H1 (cell line): ENCODE results near the gene DCK. TPM values are rescaled to one million over a fixed set of nuclear protein-coding genes. Genes with fewer than 3 reads are reported as not detected.

Experiments used
- CTCF ChIA-PET: fragments of 300-600 bp; sonication (Branson Sonifier 250); formaldehyde crosslinking; loops from one replicate; lab custom pipeline; 2021; ENCODE audit not compliant: partially characterized antibody; lab: Charles Lee
- POLR2A ChIA-PET: fragments of 300-600 bp; sonication (Branson Sonifier 250); formaldehyde crosslinking; loops from one replicate; lab custom pipeline; 2021; ENCODE audit warnings: inconsistent platforms; ENCODE audit not compliant: partially characterized antibody; lab: Charles Lee
- DNase-seq, 2 experiments: peaks; one replicate each; pipeline versions ENCODE4 v3.0.0 to v3.0.0-alpha.2; 2010 to 2022; ENCODE audit warnings: low spot score in 2 of 2, low read depth in 1 of 2, mixed read lengths in 1 of 2
- FAIRE-seq: peaks from 2 replicates; lab custom pipeline; 2011; peaks lifted over from hg19 to GRCh38; lab: Jason Lieb, UNC
- H2AFZ ChIP-seq: 2 replicates; pipeline ENCODE4 v1.8.1; 2012; ENCODE audit warnings: low read length, inconsistent platforms
- H2AK5ac ChIP-seq: 2 replicates; pipeline ENCODE4 v1.6.1; 2013; ENCODE audit warnings: low read depth, low read length
- H2BK120ac ChIP-seq: replicated peaks from 2 replicates; pipeline ENCODE3; 2013; ENCODE audit warnings: low read depth, low read length, inconsistent platforms
- H2BK12ac ChIP-seq: 2 replicates; pipeline ENCODE4 v1.6.1; 2013; ENCODE audit warnings: low read depth, low read length
- H2BK15ac ChIP-seq: 2 replicates; pipeline ENCODE4 v1.6.1; 2013; ENCODE audit warnings: low read length
- H2BK20ac ChIP-seq: 2 replicates; pipeline ENCODE4 v1.6.1; 2013; ENCODE audit warnings: low read length
- H2BK5ac ChIP-seq: 2 replicates; pipeline ENCODE4 v1.6.1; 2013; ENCODE audit warnings: low read depth, low read length
- H3K14ac ChIP-seq: 2 replicates; pipeline ENCODE4 v1.6.1; 2013; ENCODE audit warnings: inconsistent platforms; ENCODE audit not compliant: insufficient read length
- H3K18ac ChIP-seq: 2 replicates; pipeline ENCODE4 v1.6.1; 2013; ENCODE audit warnings: low read length; ENCODE audit errors: extremely low read depth
- H3K23ac ChIP-seq: 2 replicates; pipeline ENCODE4 v1.6.1; 2013; ENCODE audit warnings: inconsistent platforms; ENCODE audit not compliant: insufficient read length
- H3K23me2 ChIP-seq: 2 replicates; pipeline ENCODE4 v1.6.1; 2013; ENCODE audit warnings: low read depth, low read length
- H3K27ac ChIP-seq: 2 replicates; pipeline ENCODE4 v1.6.1; 2011; ENCODE audit warnings: low read depth, low read length, inconsistent platforms
- H3K27me3 ChIP-seq, 4 experiments: replicated peaks in 1 of 4; 1 replicate in 1 of 4; 2 replicates in 3 of 4; pipeline versions ENCODE4 v1.6.1 to v1.8.1; 2011 to 2013; ENCODE audit warnings: low read length in 3 of 4, mild to moderate bottlenecking in 3 of 4, inconsistent platforms in 2 of 4, mixed read lengths in 2 of 4, moderate library complexity in 1 of 4; ENCODE audit not compliant: control insufficient read depth in 3 of 4, insufficient read depth in 3 of 4; ENCODE audit errors: extremely low read depth in 1 of 4
- H3K36me3 ChIP-seq, 4 experiments: 2 replicates each; pipeline versions ENCODE4 v1.6.1 to v1.8.1; 2011 to 2013; ENCODE audit warnings: mild to moderate bottlenecking in 4 of 4, low read length in 3 of 4, moderate library complexity in 2 of 4, control low read depth in 1 of 4, inconsistent platforms in 1 of 4; ENCODE audit not compliant: insufficient read depth in 4 of 4, control insufficient read depth in 2 of 4
- H3K4ac ChIP-seq: replicated peaks from 2 replicates; pipeline ENCODE3; 2013; ENCODE audit warnings: low read length, low read depth, mixed read lengths, inconsistent platforms; ENCODE audit not compliant: insufficient read length
- H3K4me1 ChIP-seq, 4 experiments: replicated peaks in 1 of 4; 1 replicate in 1 of 4; 2 replicates in 3 of 4; pipeline versions ENCODE4 v1.6.1 to v1.8.1; 2011 to 2013; ENCODE audit warnings: low read length in 3 of 4, inconsistent platforms in 2 of 4, mixed read lengths in 1 of 4; ENCODE audit not compliant: insufficient read depth in 4 of 4, control insufficient read depth in 3 of 4
- H3K4me2 ChIP-seq, 2 experiments: 2 replicates each; pipeline versions ENCODE4 v1.6.1 to v1.8.1; 2011 to 2013; ENCODE audit warnings: low read depth in 2 of 2, low read length in 2 of 2, control low read depth in 1 of 2, inconsistent platforms in 1 of 2, mild to moderate bottlenecking in 1 of 2; ENCODE audit not compliant: insufficient read depth in 1 of 2
- H3K4me3 ChIP-seq, 4 experiments: fragments of 200-600, 300-600 bp in 1 of 4; sonication (generic), shearing (Covaris generic), sonication (Bioruptor Twin) in 1 of 4; 2 replicates each; pipeline versions ENCODE4 v1.5.1 to v1.8.1; 2011 to 2016; ENCODE audit warnings: low read length in 4 of 4, low read depth in 3 of 4, control low read depth in 2 of 4, inconsistent platforms in 2 of 4, mild to moderate bottlenecking in 2 of 4, mixed read lengths in 1 of 4, moderate library complexity in 1 of 4; ENCODE audit not compliant: insufficient read depth in 2 of 4; ENCODE audit errors: extremely low read depth in 1 of 4
- H3K56ac ChIP-seq: replicated peaks from 2 replicates; pipeline ENCODE3; 2013; ENCODE audit warnings: low read depth, mild to moderate bottlenecking, mixed read lengths, low read length, inconsistent platforms; ENCODE audit not compliant: insufficient read length
- H3K79me1 ChIP-seq: 2 replicates; pipeline ENCODE4 v1.6.1; 2013; ENCODE audit warnings: low read depth, low read length, control low read depth
- H3K79me2 ChIP-seq, 2 experiments: 2 replicates each; pipeline versions ENCODE4 v1.6.1 to v1.8.1; 2012 to 2013; ENCODE audit warnings: low read length in 2 of 2, mild to moderate bottlenecking in 2 of 2, inconsistent platforms in 1 of 2; ENCODE audit not compliant: insufficient read depth in 2 of 2, control insufficient read depth in 1 of 2
- H3K9ac ChIP-seq, 4 experiments: replicated peaks in 1 of 4; 1 replicate in 1 of 4; 2 replicates in 3 of 4; pipeline versions ENCODE4 v1.6.1 to v1.8.1; 2011 to 2013; ENCODE audit warnings: low read depth in 3 of 4, low read length in 3 of 4, control low read depth in 2 of 4, mild to moderate bottlenecking in 2 of 4, moderate library complexity in 2 of 4, inconsistent platforms in 1 of 4; ENCODE audit errors: extremely low read depth in 1 of 4
- H3K9me3 ChIP-seq, 2 experiments: 2 replicates each; pipeline versions ENCODE4 v1.6.1 to v1.8.1; 2012 to 2013; ENCODE audit warnings: mild to moderate bottlenecking in 2 of 2, moderate library complexity in 2 of 2, control low read depth in 1 of 2, inconsistent platforms in 1 of 2, low read depth in 1 of 2, low read length in 1 of 2, mixed read lengths in 1 of 2; ENCODE audit not compliant: insufficient read depth in 2 of 2
- H4K20me1 ChIP-seq, 2 experiments: replicated peaks in 1 of 2; 2 replicates each; pipeline versions ENCODE3 to v1.8.1; 2011 to 2013; ENCODE audit warnings: inconsistent platforms in 2 of 2, low read length in 2 of 2, mild to moderate bottlenecking in 1 of 2; ENCODE audit not compliant: insufficient read depth in 2 of 2, control insufficient read depth in 1 of 2
- H4K5ac ChIP-seq: 2 replicates; pipeline ENCODE4 v1.6.1; 2013; ENCODE audit warnings: low read length, low read depth, mixed read lengths, inconsistent platforms; ENCODE audit not compliant: insufficient read length
- H4K8ac ChIP-seq: 2 replicates; pipeline ENCODE4 v1.8.0; 2013; ENCODE audit warnings: mild to moderate bottlenecking, moderate library complexity, low read length, inconsistent platforms; ENCODE audit not compliant: insufficient read depth; ENCODE audit errors: extremely low read depth
- H4K91ac ChIP-seq: replicated peaks from 2 replicates; pipeline ENCODE3; 2013; ENCODE audit warnings: low read length, mixed read lengths, inconsistent platforms; ENCODE audit not compliant: insufficient read length
- ASH2L ChIP-seq: fragments of 200-600, 300-600 bp; sonication (generic); IDR thresholded peaks from one replicate; pipeline ENCODE4 v1.7.1; 2017; ENCODE audit warnings: low read length
- BRCA1 ChIP-seq: IDR thresholded peaks from 2 replicates; pipeline ENCODE4 v1.6.1; 2012; ENCODE audit warnings: low read depth, low read length, improper control_type of control experiment
- CHD1 ChIP-seq: IDR thresholded peaks from 2 replicates; pipeline ENCODE4 v1.6.1; 2012; ENCODE audit warnings: low read depth, low read length, improper control_type of control experiment
- GTF2F1 ChIP-seq: IDR thresholded peaks from 2 replicates; pipeline ENCODE4 v1.6.1; 2012; ENCODE audit warnings: low read depth, low read length, improper control_type of control experiment, borderline replicate concordance
- HDAC6 ChIP-seq: IDR thresholded peaks from one replicate; pipeline ENCODE4 v1.7.1; 2012; ENCODE audit warnings: low read depth, mild to moderate bottlenecking, inconsistent platforms, low read length, moderate library complexity
- KDM1A ChIP-seq: fragments of 200-600, 300-600 bp; sonication (generic); IDR thresholded peaks from 2 replicates; pipeline ENCODE4 v1.7.1; 2016; ENCODE audit warnings: mild to moderate bottlenecking, low read length, borderline replicate concordance
- POLR2A ChIP-seq, 2 experiments: IDR thresholded peaks; 1 replicate in 1 of 2; 2 replicates in 1 of 2; pipeline ENCODE4 v1.6.1; 2011; ENCODE audit warnings: low read depth in 2 of 2, low read length in 2 of 2, mild to moderate bottlenecking in 2 of 2; ENCODE audit errors: control extremely low read depth in 1 of 2
- RBBP5 ChIP-seq: IDR thresholded peaks from 2 replicates; pipeline ENCODE4 v1.7.1; 2012; ENCODE audit warnings: low read depth, mild to moderate bottlenecking, inconsistent platforms, low read length, moderate library complexity, borderline replicate concordance
- ZNF274 ChIP-seq: IDR thresholded peaks from 2 replicates; pipeline ENCODE4 v1.7.0; 2012; ENCODE audit warnings: low read length, borderline replicate concordance; ENCODE audit errors: extremely low read depth
- polyA plus RNA-seq, 7 experiments: library from polyadenylated mRNA; depleted of rRNA in 3 of 7; stranded (reverse) in 5 of 7; unstranded in 2 of 7; fragments of >200 nt in 5 of 7; fragments of 200-250 nt in 2 of 7; gene quantifications; 1 replicate in 5 of 7; 2 replicates in 1 of 7; 4 replicates in 1 of 7; pipeline versions ENCODE4 v1.2.1 to v1.2.3, GENCODE V29; 2011 to 2013; ENCODE audit warnings: missing spikeins in 2 of 7, mixed read lengths in 2 of 7
- total RNA-seq: library from RNA; stranded (reverse); fragmentation: NEBNext Ultra II Directional; extraction: Animal tissue kit (Norgen Biotek cat#: 25700); gene quantifications from 2 replicates; pipeline ENCODE4 v1.2.1, GENCODE V29; 2021
- TF ChIP-seq, protein P1 (sequence below), 3 experiments: IDR thresholded peaks; 1 replicate in 2 of 3; 2 replicates in 1 of 3; pipeline versions ENCODE4 v1.5.1 to v1.6.1; 2011; ENCODE audit warnings: low read length in 3 of 3, mild to moderate bottlenecking in 3 of 3, inconsistent platforms in 2 of 3, low read depth in 1 of 3, moderate library complexity in 1 of 3; ENCODE audit not compliant: insufficient read depth in 1 of 3; ENCODE audit errors: control extremely low read depth in 1 of 3
- TF ChIP-seq, protein P2 (sequence below): IDR thresholded peaks from 2 replicates; pipeline ENCODE4 v1.6.1; 2011; ENCODE audit warnings: low read length, improper control_type of control experiment
- TF ChIP-seq, protein P3 (sequence below): IDR thresholded peaks from 2 replicates; pipeline ENCODE4 v1.6.1; 2012; ENCODE audit warnings: inconsistent platforms

DCK gene
- total and polyA plus RNA-seq, 2 of the 8 experiments (the other 6 are each of a cell fraction or from before 2014, with no cell fraction given) = 4.8 to 18.1 TPM

DNA sequence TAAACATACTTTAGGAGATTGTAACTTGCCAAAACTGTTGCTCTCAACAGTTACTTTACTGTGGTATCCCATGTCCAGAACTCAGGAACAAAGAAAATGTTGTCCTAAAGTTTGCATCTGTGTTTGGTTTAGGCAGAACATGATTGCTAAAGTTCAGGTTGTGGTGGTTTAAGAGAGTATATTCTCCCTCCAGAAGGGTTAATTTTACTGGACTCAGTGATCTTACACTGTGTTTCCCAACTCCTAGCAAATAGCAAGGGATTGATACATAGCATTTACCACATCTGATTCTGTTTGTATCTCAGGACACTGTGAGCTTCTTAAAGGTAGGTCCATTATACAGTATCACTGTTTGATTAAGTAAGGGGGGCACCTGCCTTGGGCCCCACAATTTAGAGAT lies 13.3 kb upstream of the DCK start:
- ChIA-PET POLR2A (no interaction called here), CTCF (interaction anchor here (1.0 kb wide), 1 partner anchor 10 kb away, joined by 3 read pairs; no protein-coding TSS in a partner anchor)
- TF ChIP-seq BRCA1 = no peak
- no peak for TF ChIP-seq KDM1A
- no peak for TF ChIP-seq POLR2A (IDR thresholded peaks at IDR 0.05; ENCODE audit: control extremely low read depth in 1 of 2, low read depth in 2 of 2, low read length in 2 of 2)
- no peak for TF ChIP-seq CHD1
- no peak for TF ChIP-seq ZNF274
- TF ChIP-seq, protein P1, sequence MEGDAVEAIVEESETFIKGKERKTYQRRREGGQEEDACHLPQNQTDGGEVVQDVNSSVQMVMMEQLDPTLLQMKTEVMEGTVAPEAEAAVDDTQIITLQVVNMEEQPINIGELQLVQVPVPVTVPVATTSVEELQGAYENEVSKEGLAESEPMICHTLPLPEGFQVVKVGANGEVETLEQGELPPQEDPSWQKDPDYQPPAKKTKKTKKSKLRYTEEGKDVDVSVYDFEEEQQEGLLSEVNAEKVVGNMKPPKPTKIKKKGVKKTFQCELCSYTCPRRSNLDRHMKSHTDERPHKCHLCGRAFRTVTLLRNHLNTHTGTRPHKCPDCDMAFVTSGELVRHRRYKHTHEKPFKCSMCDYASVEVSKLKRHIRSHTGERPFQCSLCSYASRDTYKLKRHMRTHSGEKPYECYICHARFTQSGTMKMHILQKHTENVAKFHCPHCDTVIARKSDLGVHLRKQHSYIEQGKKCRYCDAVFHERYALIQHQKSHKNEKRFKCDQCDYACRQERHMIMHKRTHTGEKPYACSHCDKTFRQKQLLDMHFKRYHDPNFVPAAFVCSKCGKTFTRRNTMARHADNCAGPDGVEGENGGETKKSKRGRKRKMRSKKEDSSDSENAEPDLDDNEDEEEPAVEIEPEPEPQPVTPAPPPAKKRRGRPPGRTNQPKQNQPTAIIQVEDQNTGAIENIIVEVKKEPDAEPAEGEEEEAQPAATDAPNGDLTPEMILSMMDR (IDR thresholded peaks at IDR 0.05; ENCODE audit: control extremely low read depth in 1 of 3, insufficient read depth in 1 of 3, low read depth in 1 of 3, low read length in 3 of 3) = no peak
- TF ChIP-seq, protein P2, sequence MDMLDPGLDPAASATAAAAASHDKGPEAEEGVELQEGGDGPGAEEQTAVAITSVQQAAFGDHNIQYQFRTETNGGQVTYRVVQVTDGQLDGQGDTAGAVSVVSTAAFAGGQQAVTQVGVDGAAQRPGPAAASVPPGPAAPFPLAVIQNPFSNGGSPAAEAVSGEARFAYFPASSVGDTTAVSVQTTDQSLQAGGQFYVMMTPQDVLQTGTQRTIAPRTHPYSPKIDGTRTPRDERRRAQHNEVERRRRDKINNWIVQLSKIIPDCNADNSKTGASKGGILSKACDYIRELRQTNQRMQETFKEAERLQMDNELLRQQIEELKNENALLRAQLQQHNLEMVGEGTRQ = no peak
- TF ChIP-seq ASH2L = no peak
- no peak for TF ChIP-seq RBBP5
- no peak for TF ChIP-seq HDAC6
- TF ChIP-seq GTF2F1 = no peak
- TF ChIP-seq, protein P3, sequence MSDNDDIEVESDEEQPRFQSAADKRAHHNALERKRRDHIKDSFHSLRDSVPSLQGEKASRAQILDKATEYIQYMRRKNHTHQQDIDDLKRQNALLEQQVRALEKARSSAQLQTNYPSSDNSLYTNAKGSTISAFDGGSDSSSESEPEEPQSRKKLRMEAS = no peak

More for the DNA sequence above, 13.3 kb upstream of the DCK start:
- Histone ChIP-seq H3K14ac (no peak overlapping the region), H2AK5ac (no peak overlapping the region), H2BK15ac (no peak overlapping the region), H2AFZ (no peak overlapping the region), H2BK12ac (no peak overlapping the region), H4K8ac (no peak overlapping the region), H3K36me3 (peaks cover 0 to 10% (median 0%) of the 10 kb centered on the region in 4 experiments; a peak in 2 of 8 replicates), H3K4me1 (no peaks in the 10 kb centered on the region), H2BK20ac (no peak overlapping the region), H3K79me1 (no peaks in the 10 kb centered on the region), H4K91ac (no peak overlapping the region), H2BK5ac (no peak overlapping the region), H4K20me1 (peaks cover 1 to 2% of the 10 kb centered on the region in 2 experiments), H3K9me3 (no peaks in the 10 kb centered on the region), H3K9ac (no peak overlapping the region), H3K4me3 (no peak overlapping the region), H3K4me2 (no peak overlapping the region), H3K18ac (no peak overlapping the region), H4K5ac (no peak overlapping the region), H3K23me2 (no peaks in the 10 kb centered on the region), H3K27me3 (no peaks in the 10 kb centered on the region), H3K4ac (no peak overlapping the region), H2BK120ac (no peak overlapping the region), H3K23ac (no peak overlapping the region), H3K56ac (no peak overlapping the region), H3K27ac (no peak overlapping the region), H3K79me2 (no peaks in the 10 kb centered on the region)
- FAIRE-seq (no peak), DNase-seq (no peak)
